Tibial artery (tissue), 4 donors: Measurements from ENCODE around the gene RTP2.

Experiments
- DNase-seq, 2 donors: peaks; one replicate each; pipeline ENCODE4 v3.0.0-alpha.2; 2019
- H3K27ac ChIP-seq, 2 donors: fragments of 200-600 bp; sonication (generic) in 1 of 2; 1 replicate in 1 of 2; 2 replicates in 1 of 2; pipeline ENCODE4 v1.5.1; 2018 to 2019; ENCODE audit warnings: mild to moderate bottlenecking in 1 of 2
- H3K27me3 ChIP-seq, 2 donors: fragments of 200-600 bp; sonication (generic) in 1 of 2; one replicate each; pipeline versions ENCODE4 v1.5.1 to v1.6.0; 2016 to 2019
- H3K36me3 ChIP-seq, 3 donors: fragments of 200-600 bp; sonication (generic) in 2 of 3; one replicate each; pipeline ENCODE4 v1.5.1; 2016 to 2019; ENCODE audit warnings: mild to moderate bottlenecking in 2 of 3
- H3K4me1 ChIP-seq, 4 donors: fragments of 200-600 bp; sonication (generic) in 2 of 4; 1 replicate in 3 of 4; 2 replicates in 1 of 4; pipeline ENCODE4 v1.5.1; 2016 to 2019
- H3K4me3 ChIP-seq, 2 donors: fragments of 200-600 bp; sonication (generic) in 1 of 2; 1 replicate in 1 of 2; 2 replicates in 1 of 2; pipeline ENCODE4 v1.5.1; 2018 to 2019; ENCODE audit warnings: mild to moderate bottlenecking in 2 of 2
- H3K9me3 ChIP-seq, 3 donors: fragments of 200-600 bp; sonication (generic) in 1 of 3; one replicate each; pipeline ENCODE4 v1.5.1; 2016 to 2019
- intact Hi-C: fragments of 100-400 bp; cut with DNase I; formaldehyde crosslinking; loops from one replicate; pipeline ENCODE4 v1.15.0; 2023; ENCODE audit warnings: low total_unique reads
- TF ChIP-seq, protein P1 (sequence below), 2 experiments: fragments of 200-600 bp in 1 of 2; fragments of 450-650 bp in 1 of 2; IDR thresholded peaks; one replicate each; pipeline ENCODE4 v1.5.1; 2017 to 2019; ENCODE audit warnings: antibody characterized with exemption in 2 of 2, mild to moderate bottlenecking in 1 of 2, moderate library complexity in 1 of 2

RTP2 gene

DNA sequence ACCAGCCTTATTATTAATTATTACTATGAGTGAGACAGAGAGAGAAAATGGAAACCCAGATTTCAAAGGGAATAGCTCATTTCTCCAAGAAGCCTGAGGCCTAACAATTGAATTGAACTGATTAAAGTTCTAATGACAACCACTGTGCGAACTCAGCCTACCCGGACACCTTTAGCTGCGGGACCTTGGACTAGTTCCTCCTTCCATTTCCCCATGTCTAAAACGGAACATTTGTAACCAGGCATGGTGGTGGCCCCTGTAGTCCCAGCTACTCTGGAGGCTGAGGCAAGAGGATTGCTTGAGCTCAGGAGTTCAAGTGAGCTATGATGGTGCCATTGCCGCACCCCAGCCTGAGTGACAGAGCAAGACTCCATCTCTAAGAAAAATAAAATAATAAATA, 16.4 kb upstream of the RTP2 start:
- intact Hi-C loops = loop anchor here (10.0 kb wide), 1 partner anchor 404 kb away; no protein-coding TSS in a partner anchor
- H3K9me3 ChIP-seq = no peaks in the 10 kb centered on the region
- TF ChIP-seq, protein P1, sequence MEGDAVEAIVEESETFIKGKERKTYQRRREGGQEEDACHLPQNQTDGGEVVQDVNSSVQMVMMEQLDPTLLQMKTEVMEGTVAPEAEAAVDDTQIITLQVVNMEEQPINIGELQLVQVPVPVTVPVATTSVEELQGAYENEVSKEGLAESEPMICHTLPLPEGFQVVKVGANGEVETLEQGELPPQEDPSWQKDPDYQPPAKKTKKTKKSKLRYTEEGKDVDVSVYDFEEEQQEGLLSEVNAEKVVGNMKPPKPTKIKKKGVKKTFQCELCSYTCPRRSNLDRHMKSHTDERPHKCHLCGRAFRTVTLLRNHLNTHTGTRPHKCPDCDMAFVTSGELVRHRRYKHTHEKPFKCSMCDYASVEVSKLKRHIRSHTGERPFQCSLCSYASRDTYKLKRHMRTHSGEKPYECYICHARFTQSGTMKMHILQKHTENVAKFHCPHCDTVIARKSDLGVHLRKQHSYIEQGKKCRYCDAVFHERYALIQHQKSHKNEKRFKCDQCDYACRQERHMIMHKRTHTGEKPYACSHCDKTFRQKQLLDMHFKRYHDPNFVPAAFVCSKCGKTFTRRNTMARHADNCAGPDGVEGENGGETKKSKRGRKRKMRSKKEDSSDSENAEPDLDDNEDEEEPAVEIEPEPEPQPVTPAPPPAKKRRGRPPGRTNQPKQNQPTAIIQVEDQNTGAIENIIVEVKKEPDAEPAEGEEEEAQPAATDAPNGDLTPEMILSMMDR (IDR thresholded peaks at IDR 0.05) = no peak
- H3K27ac ChIP-seq = no peak overlapping the region
- no peaks in the 10 kb centered on the region for H3K27me3 ChIP-seq
- H3K36me3 ChIP-seq = peaks cover 33 to 37% (median 34%) of the 10 kb centered on the region in 3 donors
- H3K4me3 ChIP-seq = no peak overlapping the region
- peaks cover 0 to 3% (median 0%) of the 10 kb centered on the region in 4 donors for H3K4me1 ChIP-seq
- no peak for DNase-seq

DNA sequence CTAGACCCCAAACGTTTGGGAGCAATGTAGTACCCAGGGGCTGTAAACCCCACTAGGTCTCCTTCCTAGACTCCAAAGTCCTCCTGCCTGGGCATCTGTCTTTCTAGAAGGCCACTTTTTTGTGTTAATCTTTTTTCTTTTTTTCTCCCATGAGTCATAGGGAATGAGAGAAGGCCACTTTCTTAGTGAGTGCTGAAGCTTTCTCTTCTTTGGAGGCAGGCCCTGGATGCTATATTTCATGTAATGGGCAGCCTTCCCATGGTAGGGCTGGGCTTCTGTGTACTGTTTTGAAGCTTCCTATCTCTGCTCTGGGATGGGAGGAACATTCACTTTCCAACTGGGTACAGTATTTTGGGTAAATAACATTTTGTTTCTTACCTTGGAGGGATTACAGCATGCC, 15.2 kb upstream of the RTP2 start:
- Histone ChIP-seq H3K4me3 (no peak overlapping the region), H3K4me1 (peaks cover 0 to 5% (median 0%) of the 10 kb centered on the region in 4 donors), H3K9me3 (no peaks in the 10 kb centered on the region), H3K36me3 (peaks cover 21 to 24% (median 23%) of the 10 kb centered on the region in 3 donors), H3K27ac (no peak overlapping the region), H3K27me3 (no peaks in the 10 kb centered on the region)
- intact Hi-C loops = loop anchor here (10.0 kb wide), 1 partner anchor 403 kb away; no protein-coding TSS in a partner anchor
- DNase-seq = no peak
- TF ChIP-seq, protein P1 (IDR thresholded peaks at IDR 0.05) = no peak

DNA sequence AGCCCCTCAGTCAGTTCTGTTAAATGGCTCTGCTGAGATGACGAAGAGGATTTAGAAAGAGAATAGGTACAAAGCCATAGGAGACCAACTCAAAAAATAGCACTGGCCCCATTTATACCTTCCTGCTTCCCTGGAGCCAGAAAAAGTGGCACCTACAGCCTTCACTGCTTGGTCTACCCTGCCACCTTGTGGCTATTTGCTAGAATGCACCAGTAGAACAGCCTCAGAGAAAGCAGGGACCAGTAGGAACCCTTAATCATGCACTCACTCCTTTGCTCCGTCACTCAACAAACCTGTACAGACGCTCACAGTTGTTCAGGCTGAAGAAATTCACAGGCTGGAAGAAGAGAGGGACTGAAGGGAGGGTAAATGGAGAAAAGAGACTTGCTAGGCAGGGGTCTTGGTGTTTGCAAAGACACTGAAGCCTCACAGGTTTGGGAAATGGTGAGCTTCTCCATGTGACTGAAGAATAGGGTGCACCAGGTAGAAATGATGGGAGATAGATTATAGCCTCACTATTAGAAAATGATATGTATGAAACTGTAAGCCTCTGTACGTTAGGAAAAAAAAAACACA, 12.1 kb upstream of the RTP2 start:
- Histone ChIP-seq H3K27me3 (no peaks in the 10 kb centered on the region), H3K4me1 (peaks cover 0 to 5% (median 0%) of the 10 kb centered on the region in 4 donors), H3K4me3 (no peak overlapping the region), H3K36me3 (no peaks in the 10 kb centered on the region), H3K27ac (no peak overlapping the region), H3K9me3 (no peaks in the 10 kb centered on the region)
- DNase-seq = peak; percentile 71 to 80
- intact Hi-C loops = loop anchor here (10.0 kb wide), 1 partner anchor 400 kb away; no protein-coding TSS in a partner anchor
- TF ChIP-seq, protein P1 (IDR thresholded peaks at IDR 0.05) = peak; percentile 86 to 94

DNA sequence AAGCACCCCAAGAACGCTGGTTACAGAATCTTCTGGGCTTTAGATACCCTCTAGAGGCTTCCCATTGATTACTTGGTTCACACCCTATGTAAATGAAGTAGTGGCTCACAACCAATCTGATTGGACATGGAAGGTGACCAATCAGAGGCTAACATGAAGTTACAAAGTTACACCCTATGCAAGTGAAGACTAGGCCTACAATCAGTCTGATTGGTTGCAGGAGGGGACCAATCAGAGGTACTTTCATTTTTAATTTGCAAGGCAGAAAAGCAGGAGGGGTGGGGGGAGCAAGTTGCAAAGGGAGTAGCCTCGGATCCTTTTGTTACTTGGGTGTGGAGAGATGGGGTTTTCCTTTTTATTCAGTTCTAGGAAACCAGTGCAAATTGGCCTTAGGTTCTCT, 11.1 kb upstream of the RTP2 start:
- Histone ChIP-seq H3K4me3 (no peak overlapping the region), H3K36me3 (no peaks in the 10 kb centered on the region), H3K27ac (no peak overlapping the region), H3K9me3 (no peaks in the 10 kb centered on the region), H3K4me1 (peaks cover 0 to 5% (median 0%) of the 10 kb centered on the region in 4 donors), H3K27me3 (no peaks in the 10 kb centered on the region)
- DNase-seq = no peak
- intact Hi-C loops = loop anchor here (10.0 kb wide), 1 partner anchor 399 kb away; no protein-coding TSS in a partner anchor
- TF ChIP-seq, protein P1 (IDR thresholded peaks at IDR 0.05) = no peak

DNA sequence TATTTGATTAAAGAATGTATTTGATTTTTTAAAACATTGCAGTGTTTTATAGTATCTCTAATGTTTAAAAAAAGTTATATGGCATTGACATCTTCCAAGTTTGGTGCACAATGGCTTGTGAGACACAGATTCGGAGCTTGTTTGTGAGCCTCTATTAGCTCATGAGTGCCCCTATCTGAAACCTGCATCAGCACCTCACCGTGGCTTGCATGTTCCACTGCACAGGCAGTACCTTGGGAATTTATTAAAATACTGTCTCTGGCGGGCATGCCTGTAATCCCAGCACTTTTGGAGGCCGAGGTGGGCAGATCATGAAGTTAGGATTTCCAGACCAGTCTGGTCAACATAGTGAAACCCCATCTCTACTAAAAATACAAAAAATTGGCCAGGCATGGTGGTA, 6.8 kb upstream of the RTP2 start:
- H3K9me3 ChIP-seq = no peaks in the 10 kb centered on the region
- DNase-seq = no peak
- no peaks in the 10 kb centered on the region for H3K36me3 ChIP-seq
- H3K4me1 ChIP-seq = peaks cover 0 to 10% (median 0%) of the 10 kb centered on the region in 4 donors
- intact Hi-C loops = no loop called here
- H3K27ac ChIP-seq = no peak overlapping the region
- TF ChIP-seq, protein P1 (IDR thresholded peaks at IDR 0.05) = no peak
- H3K4me3 ChIP-seq = no peak overlapping the region
- no peaks in the 10 kb centered on the region for H3K27me3 ChIP-seq
